ENCODE measurements around the gene VPS51. TPM values are rescaled to one million over a fixed set of nuclear protein-coding genes. Genes with fewer than 3 reads are reported as not detected.

The VPS51 gene
- total and polyA plus RNA-seq, 9 of the 15 experiments (the other 6 are each of a cell fraction or from before 2014, with no cell fraction given) = 1.8 to 143 (median 46.8) TPM

GRCh38 chr11:65121865-65122696 is 26.1 kb downstream of the VPS51 start, which contains the start of the genes FAU and MRPL49 (continued):
- TF ChIP-seq ZBTB33 (CRISPR knock-in tag; IDR thresholded peaks at IDR 0.05) (0 out of 2 replicates have a peak, but pooled peaks have one; percentile 4), SMARCC2 (IDR thresholded peaks at IDR 0.05; ENCODE audit: low read depth) (no peak), KAT8 (IDR thresholded peaks at IDR 0.05; ENCODE audit: low read depth) (no peak), KLF1 (tag; IDR thresholded peaks at IDR 0.05) (no peak), SNIP1 (IDR thresholded peaks at IDR 0.05; ENCODE audit: low read depth) (no peak), ILK (tag; IDR thresholded peaks at IDR 0.05; ENCODE audit: borderline replicate concordance, low read depth) (no peak), ZNF316 (IDR thresholded peaks at IDR 0.05) (no peak), ZNF76 (CRISPR knock-in tag; IDR thresholded peaks at IDR 0.05; ENCODE audit: borderline replicate concordance) (no peak), NRF1 (conservative IDR thresholded peaks at IDR 0.05 in 1 of 2, IDR thresholded peaks at IDR 0.05 in 1 of 2) (peak; percentile 97 to 98), NFIC (IDR thresholded peaks at IDR 0.05) (0 out of 2 replicates have a peak, but pooled peaks have one; percentile 6), ZC3H11A (IDR thresholded peaks at IDR 0.05; ENCODE audit: low read depth, low read length) (no peak), BRCA1 (IDR thresholded peaks at IDR 0.05) (no peak), BRCA1 (CRISPR knock-in tag; IDR thresholded peaks at IDR 0.05) (no peak), RBM17 (IDR thresholded peaks at IDR 0.05; ENCODE audit: borderline replicate concordance, low read depth, low read length) (no peak), PRMT5 (CRISPR knock-in tag; IDR thresholded peaks at IDR 0.05) (no peak), HDAC2 (IDR thresholded peaks at IDR 0.05) (no peak), ZNF212 (CRISPR knock-in tag; IDR thresholded peaks at IDR 0.05) (no peak), FOXP1 (CRISPR knock-in tag; IDR thresholded peaks at IDR 0.05) (no peak), SUPT5H (IDR thresholded peaks at IDR 0.05) (peak; percentile 94), FUS (optimal IDR thresholded peaks at IDR 0.05; ENCODE audit: low read depth, low read length) (no peak), NR2C2 (CRISPR knock-in tag; IDR thresholded peaks at IDR 0.05) (peak; percentile 81), NR2C2 (tag; IDR thresholded peaks at IDR 0.05) (peak; percentile 84), HMG20B (CRISPR knock-in tag; IDR thresholded peaks at IDR 0.05) (no peak), NR1H2 (CRISPR knock-in tag; IDR thresholded peaks at IDR 0.05) (0 out of 2 replicates have a peak, but pooled peaks have one; percentile 23), MTF1 (CRISPR knock-in tag; IDR thresholded peaks at IDR 0.05; ENCODE audit: borderline replicate concordance) (no peak), ZNF121 (CRISPR knock-in tag; conservative IDR thresholded peaks at IDR 0.05) (no peak), SFPQ (IDR thresholded peaks at IDR 0.05; ENCODE audit: low read depth, low read length) (no peak)

All from K562 (cell line).